ENCODE measurements around the gene ASF1B. TPM values are rescaled to one million over a fixed set of nuclear protein-coding genes. Genes with fewer than 3 reads are reported as not detected.

ASF1B gene
- polyA plus RNA-seq, 10 donors: 6.3 to 15.5 (median 9.1) TPM

DNA sequence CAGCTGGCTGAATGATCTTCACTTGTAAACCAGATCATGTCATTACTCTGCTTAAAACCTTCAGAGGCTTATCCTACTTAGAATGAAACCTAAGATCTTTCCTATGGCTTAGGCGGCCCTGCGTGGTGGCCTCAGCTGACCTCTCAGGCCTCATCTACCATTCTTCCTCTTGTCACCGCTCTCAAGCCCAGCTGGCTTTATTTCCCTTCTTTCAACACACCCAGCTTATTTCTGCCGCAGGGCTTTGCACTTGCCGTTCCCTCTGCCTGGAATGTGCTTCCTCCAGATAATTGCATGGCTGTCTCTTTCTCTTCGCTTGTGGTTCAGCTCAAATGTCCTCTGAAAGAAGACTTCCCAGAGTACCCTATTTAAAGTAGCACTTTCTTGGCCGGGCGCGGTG, 3.6 kb upstream of the ASF1B start:
- peak in 2 of 3 donors; percentile 45 to 46 for DNase-seq

- DNase-seq: no peak
These were observed 2.3 kb upstream of the ASF1B start for GRCh38 chr19:14138576-14139265.

DNA sequence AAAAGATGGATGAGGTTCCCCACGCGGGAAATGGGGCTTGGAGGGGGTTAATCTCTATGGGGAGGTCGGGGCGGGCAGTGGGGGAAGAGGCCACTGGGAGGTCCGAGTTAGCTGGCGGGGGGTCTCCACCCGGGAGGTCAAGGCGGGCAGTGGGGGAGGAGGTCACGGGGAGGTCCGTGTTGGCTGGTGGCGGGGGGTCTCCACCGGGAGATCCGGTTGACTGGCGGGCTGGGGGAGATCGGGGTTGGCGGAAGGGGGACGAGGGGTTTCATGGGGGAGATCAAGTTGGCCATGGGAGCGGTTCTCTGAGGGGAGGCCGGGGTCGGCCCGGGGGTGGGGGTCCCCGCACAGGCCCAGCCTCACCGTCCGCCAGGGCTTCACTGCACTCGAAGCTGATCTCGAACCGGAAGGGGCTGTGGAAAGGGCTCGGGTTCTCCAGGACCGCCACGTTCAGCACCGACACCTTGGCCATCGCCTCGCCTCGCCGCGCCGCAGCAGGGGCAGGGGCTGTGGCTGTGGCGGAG, 342 bp downstream of the ASF1B start:
- no peak for DNase-seq

DNA sequence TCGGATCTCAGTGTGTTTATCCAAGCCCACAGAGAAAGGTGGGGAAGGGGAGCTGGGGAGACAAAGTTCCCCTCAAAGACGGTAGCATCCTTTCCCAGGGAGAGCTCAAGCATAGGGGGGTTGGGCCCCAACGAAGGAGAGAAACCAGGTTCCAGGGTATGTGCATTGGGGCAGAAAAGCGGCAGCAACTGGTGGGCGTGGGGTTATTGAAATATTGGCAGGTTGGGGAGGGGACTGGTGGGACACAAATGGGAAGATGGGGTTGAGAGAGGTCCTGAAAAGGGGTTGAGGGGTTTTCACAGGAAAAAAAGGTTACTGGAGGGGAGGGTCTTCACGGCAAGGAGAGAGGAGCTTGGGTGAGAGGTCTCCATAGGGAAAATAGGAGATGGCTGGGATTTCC, 1.0 kb downstream of the ASF1B start:
- no peak for DNase-seq

- peak in 1 of 3 donors; percentile 30 for DNase-seq
These were observed 8.4 kb downstream of the ASF1B start for GRCh38 chr19:14127929-14128509.

DNA sequence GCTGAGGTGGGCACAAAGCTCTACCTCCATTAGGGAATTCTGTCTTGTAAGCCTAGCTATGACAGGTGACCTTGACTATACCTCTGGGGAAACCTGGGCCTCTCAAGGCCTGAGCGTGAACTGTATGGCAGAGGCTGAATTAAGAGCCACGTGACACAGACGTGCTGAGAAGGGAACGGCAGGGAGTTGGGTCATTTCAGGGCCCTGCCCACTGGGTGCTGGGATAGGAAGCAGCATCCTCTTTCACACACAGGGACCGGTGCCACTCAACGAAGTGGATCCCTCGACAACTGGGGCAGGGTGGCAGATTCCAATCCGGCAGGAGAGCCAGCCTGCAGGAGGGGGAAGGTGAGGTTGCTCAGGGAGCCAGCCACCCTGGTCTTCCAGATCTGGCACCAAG, 9.2 kb downstream of the ASF1B start:
- no peak for DNase-seq

- DNase-seq: no peak
These were observed 13.5 kb downstream of the ASF1B start for GRCh38 chr19:14122924-14123323.

- DNase-seq: no peak
These were observed 15.9 kb downstream of the ASF1B start for GRCh38 chr19:14120497-14120780.

DNA sequence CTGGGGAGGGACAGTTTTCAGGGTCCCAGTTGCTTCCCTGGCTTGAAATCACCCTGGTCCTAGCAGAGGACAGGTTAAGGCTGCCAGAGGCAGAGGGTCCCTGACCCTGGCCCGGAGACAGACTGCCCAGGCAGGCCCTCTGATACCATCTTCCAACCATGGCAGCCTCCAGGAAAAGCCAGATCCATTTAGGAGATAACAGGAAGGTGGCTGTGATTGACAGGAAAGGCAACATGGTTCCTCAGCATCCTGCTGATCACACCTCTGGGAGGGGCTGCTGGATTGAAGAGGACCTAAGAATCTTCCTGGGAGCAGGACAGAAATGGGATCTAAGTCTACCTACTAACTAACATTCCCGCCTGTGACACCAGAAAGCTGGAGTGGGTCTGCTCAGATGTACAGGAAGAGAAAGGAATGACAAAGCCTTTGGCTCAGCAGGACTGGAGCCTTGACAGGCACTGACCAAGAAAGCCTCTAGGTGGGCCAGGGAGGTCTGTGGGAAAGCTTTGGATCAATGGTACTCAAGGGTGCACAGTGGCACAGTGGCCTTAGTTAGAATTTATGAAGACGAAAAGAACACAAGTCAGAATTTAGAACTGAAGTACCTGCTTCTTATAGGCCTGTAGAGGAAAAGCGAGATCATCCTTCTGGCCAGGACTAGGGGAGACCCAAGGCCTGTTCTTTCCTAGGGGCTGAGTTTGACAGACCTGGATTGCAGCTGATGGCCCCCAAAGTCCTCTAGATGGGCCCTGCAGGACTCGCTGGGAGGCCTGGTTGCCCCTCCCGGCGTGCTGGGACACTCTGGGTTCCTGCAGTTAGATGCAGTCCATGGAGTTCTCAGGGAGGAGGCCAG, 16.5 kb downstream of the ASF1B start:
- DNase-seq: no peak

DNA sequence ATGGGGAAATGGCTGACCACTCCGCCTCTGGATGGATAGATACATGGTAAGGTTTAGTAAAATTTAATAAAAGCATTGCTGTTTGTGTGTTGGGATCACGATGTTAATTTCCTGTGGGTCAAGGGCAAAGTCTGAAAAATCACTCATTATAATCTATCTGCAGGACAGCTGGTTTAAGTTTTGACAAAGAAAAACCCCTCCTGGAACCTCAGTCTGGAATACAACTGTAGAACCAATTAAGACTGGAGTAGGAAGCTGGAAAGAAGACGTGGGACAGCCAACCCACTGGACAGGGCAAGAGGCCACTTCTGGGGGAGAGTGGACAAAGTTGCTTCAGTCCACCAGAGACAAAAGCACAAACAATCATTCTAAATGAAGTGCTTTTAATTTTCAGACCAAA, 17.2 kb downstream of the ASF1B start:
- peak in 1 of 3 donors; percentile 46 for DNase-seq

DNA sequence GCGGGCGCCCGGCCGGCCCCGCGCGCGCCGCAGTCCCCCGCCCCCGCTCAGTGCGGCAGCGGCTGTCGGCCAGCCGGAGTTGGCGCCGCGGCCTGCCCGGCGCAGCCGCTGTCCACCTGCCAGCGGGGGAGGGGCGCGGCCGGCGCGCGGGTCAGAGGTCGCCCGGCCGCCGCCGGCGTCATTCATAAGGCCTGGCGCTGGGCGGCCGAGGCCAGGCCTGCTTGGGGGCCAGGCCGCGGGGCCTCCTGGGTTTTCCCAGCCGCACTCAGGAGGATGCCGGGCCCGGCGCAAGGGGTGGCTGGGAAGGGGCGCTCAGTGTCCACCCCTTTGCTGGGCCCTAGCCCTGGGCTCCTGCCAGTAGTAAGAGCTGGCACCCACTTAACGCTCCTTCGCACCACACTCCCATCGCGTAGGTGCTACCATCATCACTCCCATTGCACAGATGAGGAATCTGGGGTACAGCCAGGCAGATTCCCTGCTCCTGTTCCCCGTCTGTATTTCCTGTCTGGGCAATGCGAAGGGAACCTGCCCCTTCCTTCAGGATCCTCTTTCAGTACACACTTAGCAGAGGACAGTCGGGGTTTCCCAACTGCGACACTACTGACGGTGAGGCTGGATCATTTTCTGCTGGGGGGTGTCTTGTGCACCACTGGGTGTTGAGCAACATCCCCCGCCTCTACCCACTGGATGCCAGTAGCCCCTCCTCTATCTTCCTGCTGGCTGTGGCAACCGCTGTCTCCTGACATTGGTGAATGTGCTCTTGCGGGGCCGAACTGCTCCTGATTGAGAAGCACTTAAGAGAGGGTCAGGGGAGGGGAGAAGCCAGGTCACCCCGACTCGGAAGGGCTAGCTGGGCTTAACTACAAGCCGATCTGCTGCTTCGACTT, 18.0 kb downstream of the ASF1B start:
- peak; percentile 49 to 87 (median 67) for DNase-seq

DNA sequence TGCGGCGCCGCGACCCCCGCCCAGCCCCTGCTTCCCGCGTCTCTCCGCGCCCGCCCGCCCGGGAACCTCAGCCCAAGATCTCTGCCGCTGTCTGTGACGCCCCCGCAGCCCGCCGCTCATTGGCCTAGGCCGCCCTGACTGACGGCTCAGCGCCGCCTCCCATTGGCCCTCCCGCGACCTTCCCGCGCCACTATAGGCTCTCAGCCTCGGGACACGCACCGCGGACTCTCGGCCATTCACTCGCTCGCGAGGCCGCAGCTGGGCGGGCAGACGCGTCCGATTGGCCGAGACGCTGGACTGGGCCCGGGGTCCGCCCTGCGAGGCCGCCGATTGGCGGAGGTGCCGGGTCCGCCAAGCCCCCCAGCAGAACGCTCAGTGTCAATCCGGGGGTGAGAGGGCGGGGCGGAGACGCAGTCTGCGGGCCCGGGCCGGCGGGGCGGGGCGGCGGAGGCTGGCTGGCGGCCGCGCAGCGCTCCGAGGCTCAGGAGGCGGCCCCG, 18.7 kb downstream of the ASF1B start, which contains the start of gene PRKACA:
PRKACA (minus strand) TSS at position 95 of the 497 bp plus-strand sequence. CDS start 215 bp downstream, outside the sequence.
- peak; percentile 99 to 100 (median 99) for DNase-seq

GRCh38 chr19:14116918-14117578, 19.3 kb downstream of the ASF1B start:
- DNase-seq: peak in 2 of 3 donors; percentile 38 to 54

GRCh38 chr19:14116525-14116917, 19.9 kb downstream of the ASF1B start:
- DNase-seq: no peak

DNA sequence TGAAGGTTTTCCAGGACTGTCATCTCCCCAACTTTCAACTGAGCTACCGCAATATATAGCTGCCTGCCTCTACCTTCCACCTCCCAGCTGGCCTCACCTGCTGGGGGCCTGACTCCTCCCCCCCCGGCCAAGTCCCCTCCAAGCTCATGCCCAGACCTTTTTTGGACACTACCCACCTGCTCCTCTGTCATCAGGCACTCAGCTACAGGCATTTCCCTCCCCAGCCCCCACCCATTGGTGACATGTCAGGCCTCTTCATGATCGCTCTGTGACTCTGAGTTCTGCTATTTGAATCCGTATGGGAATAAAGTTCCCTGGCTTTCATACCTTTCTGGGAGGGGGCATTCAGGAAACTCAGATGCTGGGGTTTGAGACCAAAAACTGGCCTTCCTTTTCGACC, 20.6 kb downstream of the ASF1B start:
- peak in 1 of 3 donors; percentile 38 for DNase-seq

DNA sequence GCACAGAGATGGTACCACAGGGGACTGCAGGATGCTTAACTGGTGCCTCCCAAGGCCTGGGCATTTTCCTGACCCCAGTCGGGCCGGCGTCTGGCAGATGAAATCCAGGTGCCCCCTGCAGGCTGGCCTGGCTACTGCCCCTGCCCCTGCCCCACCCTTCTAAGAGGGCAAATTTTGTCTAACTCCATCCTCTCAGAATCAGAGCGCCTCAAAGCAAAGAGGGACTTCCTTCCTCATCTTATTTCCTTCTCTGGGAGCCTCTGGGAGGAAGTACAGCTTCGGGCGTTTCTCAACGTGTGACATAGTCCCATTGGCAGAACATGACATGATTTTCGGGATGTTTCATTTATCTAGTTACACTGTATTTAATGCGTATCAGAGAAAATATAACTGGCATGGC, 21.5 kb downstream of the ASF1B start:
- DNase-seq: no peak

- DNase-seq: no peak
These were observed 21.9 kb downstream of the ASF1B start for GRCh38 chr19:14114439-14114838.

- no peak for DNase-seq
These were observed 22.5 kb downstream of the ASF1B start for GRCh38 chr19:14113762-14114414.

- DNase-seq: peak in 1 of 3 donors; percentile 69
These were observed 23.5 kb downstream of the ASF1B start for GRCh38 chr19:14112809-14113385.
